Stimulated activated CD8-positive, alpha-beta memory T cell treated with anti-CD3 and anti-CD28 coated beads, Interleukin-15, amount 100 ng/mL, for 48 hours (primary cell): ENCODE measurements around the gene AMN1.

Experiments used
- DNase-seq, 2 donors: peaks; one replicate each; pipeline ENCODE4 v3.0.0-alpha.2; 2020; ENCODE audit warnings: low read depth in 2 of 2

The AMN1 gene

GRCh38 chr12:31631023-31631724, 97.6 kb downstream of the AMN1 start:
- no peak for DNase-seq

- DNase-seq, result no peak
Measured at GRCh38 chr12:31629756-31630732, 98.8 kb downstream of the AMN1 start.

GRCh38 chr12:31627456-31628054, 101.3 kb downstream of the AMN1 start:
- no peak for DNase-seq

GRCh38 chr12:31626270-31626995, 102.4 kb downstream of the AMN1 start:
- DNase-seq, result no peak

GRCh38 chr12:31622038-31622437, 106.8 kb downstream of the AMN1 start:
- no peak for DNase-seq
